Measurements from ENCODE around the gene ATP1A2. TPM values are rescaled to one million over a fixed set of nuclear protein-coding genes. Genes with fewer than 3 reads are reported as not detected.

The ATP1A2 gene
- total RNA-seq (2021) (22.8 to 25.6 TPM (median 23.2 TPM) in 3 replicates), Bru-seq, nascent RNA (percentile 67 among the genes with signal in this experiment)
- long read RNA-seq, experiment 1, full-length matches to known transcripts = 7 of 29 reads
- long read RNA-seq, experiment 1, partial matches to known transcripts = 17 of 29 reads
- long read RNA-seq, experiment 1, other reads (novel, unspliced or antisense) = 5 of 29 reads
- long read RNA-seq, experiment 2, full-length matches to known transcripts = 8 of 33 reads
- long read RNA-seq, experiment 2, partial matches to known transcripts = 6 of 33 reads
- long read RNA-seq, experiment 2, other reads (novel, unspliced or antisense) = 19 of 33 reads
- long read RNA-seq, experiment 3, partial matches to known transcripts = 7 of 9 reads
- long read RNA-seq, experiment 3, other reads (novel, unspliced or antisense) = 2 of 9 reads

GRCh38 chr1:160115545-160116282 lies at the start of gene ATP1A2:
TSS of gene ATP1A2 (plus strand) at chr1:160115759. CDS start at chr1:160115862, 103 bp downstream.
- Mint-ChIP-seq H3K4me1 (peaks cover 66% of the 10 kb centered on the region), H3K36me3 (no peaks in the 10 kb centered on the region), H3K27me3 (ENCODE audit: low read depth) (peaks cover 2% of the 10 kb centered on the region; the same call in 1 of the 2 replicates), H3K9me3 (no peaks in the 10 kb centered on the region), H3K27ac (no peak within 1 kb of the TSS), H3K4me3 (peak within 1 kb of the TSS; percentile 75)
- ChIA-PET CTCF (interaction anchor here (0.6 to 5.1 kb wide), 18 partner anchors 8 to 285 kb away, joined by 3 to 83 read pairs (median 6); partner anchors contain the start of genes IGSF8 and VANGL2), POLR2A (interaction anchor here (0.7 to 1.2 kb wide), 2 partner anchors 8 to 17 kb away, joined by 4 read pairs; no protein-coding TSS in a partner anchor)
- peak; percentile 66 for DNase-seq (ENCODE audit: low spot score)
- TF ChIP-seq ZNF416 (CRISPR knock-in tag; IDR thresholded peaks at IDR 0.05) (no peak), ZNF671 (CRISPR knock-in tag; IDR thresholded peaks at IDR 0.05) (no peak), FOXJ3 (CRISPR knock-in tag; IDR thresholded peaks at IDR 0.05; ENCODE audit: borderline replicate concordance) (no peak), JUN (CRISPR knock-in tag; IDR thresholded peaks at IDR 0.05) (no peak), PREB (CRISPR knock-in tag; IDR thresholded peaks at IDR 0.05; ENCODE audit: borderline replicate concordance) (no peak), MYBL2 (CRISPR knock-in tag; IDR thresholded peaks at IDR 0.05) (no peak), IRF2 (CRISPR knock-in tag; IDR thresholded peaks at IDR 0.05; ENCODE audit: borderline replicate concordance, low read depth) (no peak), ZBTB43 (CRISPR knock-in tag; IDR thresholded peaks at IDR 0.05) (no peak), MLX (CRISPR knock-in tag; IDR thresholded peaks at IDR 0.05) (no peak)
- ATAC-seq = peak; percentile 62

GRCh38 chr1:160066829-160067745 lies 48.5 kb upstream of the ATP1A2 start:
- ATAC-seq = no peak
- peaks cover 53% of the 10 kb centered on the region for H3K27me3 Mint-ChIP-seq (ENCODE audit: low read depth)
- H3K36me3 Mint-ChIP-seq = no peaks in the 10 kb centered on the region
- TF ChIP-seq CREM (CRISPR knock-in tag; IDR thresholded peaks at IDR 0.05) (no peak), JAZF1 (CRISPR knock-in tag; IDR thresholded peaks at IDR 0.05) (no peak), ZBTB21 (CRISPR knock-in tag; IDR thresholded peaks at IDR 0.05; ENCODE audit: borderline replicate concordance) (no peak), SMAD3 (CRISPR knock-in tag; IDR thresholded peaks at IDR 0.05; ENCODE audit: borderline replicate concordance) (no peak), GTF2I (CRISPR knock-in tag; conservative IDR thresholded peaks at IDR 0.05) (no peak), ATF6 (CRISPR knock-in tag; IDR thresholded peaks at IDR 0.05) (no peak), E2F5 (CRISPR knock-in tag; IDR thresholded peaks at IDR 0.05) (no peak), PREB (CRISPR knock-in tag; IDR thresholded peaks at IDR 0.05; ENCODE audit: borderline replicate concordance) (no peak), ETV6 (CRISPR knock-in tag; IDR thresholded peaks at IDR 0.05) (no peak), SP1 (CRISPR knock-in tag; conservative IDR thresholded peaks at IDR 0.05) (no peak), FOXJ3 (CRISPR knock-in tag; IDR thresholded peaks at IDR 0.05; ENCODE audit: borderline replicate concordance) (no peak), E2F1 (CRISPR knock-in tag; IDR thresholded peaks at IDR 0.05) (no peak), USF1 (CRISPR knock-in tag; IDR thresholded peaks at IDR 0.05) (no peak)

More at GRCh38 chr1:160066829-160067745, 48.5 kb upstream of the ATP1A2 start:
- ChIA-PET POLR2A (interaction anchor here (0.6 to 1.3 kb wide), 2 partner anchors 11 to 28 kb away, joined by 4 to 5 read pairs; no protein-coding TSS in a partner anchor), CTCF (interaction anchor here (1.3 to 29.5 kb wide), 5 partner anchors 11 to 185 kb away, joined by 4 to 978 read pairs (median 18); partner anchors contain the start of gene KCNJ9)
- peaks cover 39% of the 10 kb centered on the region for H3K4me1 Mint-ChIP-seq
- no peak overlapping the region; the same call in 1 of the 2 replicates for H3K4me3 Mint-ChIP-seq
- H3K9me3 Mint-ChIP-seq = no peaks in the 10 kb centered on the region
- H3K27ac Mint-ChIP-seq = no peak overlapping the region; the same call in none of the 2 replicates
- no peak for DNase-seq (ENCODE audit: low spot score)

Measured in WTC11 (cell line).